ENCODE data around the gene ALG14.

ALG14 gene

DNA sequence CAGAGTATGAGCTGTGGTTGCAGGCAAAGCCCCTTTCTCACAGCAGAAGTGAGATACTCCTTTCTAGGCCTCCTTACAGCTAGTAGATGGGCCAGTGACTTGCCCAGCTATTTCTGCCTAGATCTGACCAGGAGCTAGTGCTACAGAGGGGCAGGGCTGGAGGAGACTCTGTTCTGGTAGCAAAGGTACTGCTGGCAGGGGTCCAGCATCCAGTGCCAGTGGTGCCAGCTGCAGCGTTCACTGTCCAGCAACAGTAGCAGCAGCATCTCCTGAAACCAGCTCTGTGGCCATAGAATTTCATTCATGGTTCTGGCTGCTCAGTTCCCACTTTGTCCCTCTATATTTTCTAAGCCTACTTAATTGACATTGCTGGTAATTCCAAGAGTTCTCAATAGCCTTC lies 83.4 kb downstream of the ALG14 start:
- H3K27ac ChIP-seq (ENCODE audit: low read depth in 2 of 2, low read length in 2 of 2), result no peak overlapping the region
- peaks cover 0 to 3% of the 10 kb centered on the region in 2 donors for H3K36me3 ChIP-seq (ENCODE audit: control insufficient read depth in 2 of 2, insufficient read depth in 2 of 2, low read length in 2 of 2)
- no peaks in the 10 kb centered on the region for H3K4me1 ChIP-seq (ENCODE audit: control insufficient read depth in 2 of 2, insufficient read depth in 2 of 2, low read length in 2 of 2)

DNA sequence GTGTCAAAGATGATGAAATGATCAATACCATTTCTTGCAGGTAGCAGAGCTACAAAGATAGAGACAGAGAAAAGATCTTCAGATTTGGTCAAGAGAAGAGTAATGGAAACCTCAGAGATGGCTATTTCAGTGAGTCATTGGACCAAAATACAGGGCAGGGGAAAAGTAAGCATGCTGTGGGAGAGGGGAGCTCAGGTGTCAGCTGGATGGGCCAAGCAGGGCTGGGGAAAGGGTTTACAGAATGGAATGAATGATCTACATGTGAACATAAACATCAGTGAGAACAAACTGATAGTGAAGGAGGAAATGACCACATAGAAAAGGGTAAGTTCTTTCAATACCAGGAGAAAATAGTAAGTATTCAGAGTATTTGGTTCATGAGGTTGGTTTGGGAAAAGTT lies 84.4 kb downstream of the ALG14 start:
- H3K4me3 ChIP-seq (ENCODE audit: low read length in 2 of 2), result no peak overlapping the region
- peaks cover 0 to 3% of the 10 kb centered on the region in 2 donors for H3K36me3 ChIP-seq (ENCODE audit: control insufficient read depth in 2 of 2, insufficient read depth in 2 of 2, low read length in 2 of 2)
- H3K27ac ChIP-seq (ENCODE audit: low read depth in 2 of 2, low read length in 2 of 2), result no peak overlapping the region
- no peaks in the 10 kb centered on the region for H3K4me1 ChIP-seq (ENCODE audit: control insufficient read depth in 2 of 2, insufficient read depth in 2 of 2, low read length in 2 of 2)
- no peaks in the 10 kb centered on the region for H3K9me3 ChIP-seq (ENCODE audit: control insufficient read depth in 2 of 2, low read length in 2 of 2)
- no peak overlapping the region for H3K9ac ChIP-seq (ENCODE audit: low read depth in 1 of 2, low read length in 2 of 2)
- no peaks in the 10 kb centered on the region for H3K27me3 ChIP-seq (ENCODE audit: control insufficient read depth in 2 of 2, insufficient read depth in 2 of 2, low read length in 2 of 2)

More for the DNA sequence above, 83.4 kb downstream of the ALG14 start:
- H3K4me3 ChIP-seq (ENCODE audit: low read length in 2 of 2), result no peak overlapping the region
- no peaks in the 10 kb centered on the region for H3K9me3 ChIP-seq (ENCODE audit: control insufficient read depth in 2 of 2, low read length in 2 of 2)
- no peaks in the 10 kb centered on the region for H3K27me3 ChIP-seq (ENCODE audit: control insufficient read depth in 2 of 2, insufficient read depth in 2 of 2, low read length in 2 of 2)
- no peak overlapping the region for H3K9ac ChIP-seq (ENCODE audit: low read depth in 1 of 2, low read length in 2 of 2)

DNA sequence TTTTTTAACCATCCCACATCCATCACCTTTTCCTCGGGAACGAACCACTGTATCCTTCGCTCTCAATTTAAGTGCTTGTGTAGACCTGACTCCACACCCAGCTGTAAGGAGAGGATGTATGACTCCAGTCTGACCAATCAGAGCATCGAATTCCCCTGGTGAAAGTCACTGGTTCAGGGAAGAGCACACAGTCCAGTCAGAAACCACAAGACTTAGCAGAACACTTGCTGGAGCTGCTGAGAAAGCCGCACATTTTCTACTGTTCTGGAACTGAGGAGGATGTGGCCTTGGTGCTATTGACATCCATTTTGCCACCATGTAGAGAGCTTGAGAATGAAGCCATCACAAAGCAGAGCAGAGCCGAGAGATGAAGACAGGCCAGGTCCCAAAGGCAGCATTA lies 86.0 kb downstream of the ALG14 start:
- H3K4me3 ChIP-seq (ENCODE audit: low read length in 2 of 2), result no peak overlapping the region
- peaks cover 0 to 3% of the 10 kb centered on the region in 2 donors for H3K36me3 ChIP-seq (ENCODE audit: control insufficient read depth in 2 of 2, insufficient read depth in 2 of 2, low read length in 2 of 2)
- no peaks in the 10 kb centered on the region for H3K27me3 ChIP-seq (ENCODE audit: control insufficient read depth in 2 of 2, insufficient read depth in 2 of 2, low read length in 2 of 2)
- no peak overlapping the region for H3K27ac ChIP-seq (ENCODE audit: low read depth in 2 of 2, low read length in 2 of 2)
- H3K9me3 ChIP-seq (ENCODE audit: control insufficient read depth in 2 of 2, low read length in 2 of 2), result no peaks in the 10 kb centered on the region
- peaks cover 0 to 3% of the 10 kb centered on the region in 2 donors for H3K4me1 ChIP-seq (ENCODE audit: control insufficient read depth in 2 of 2, insufficient read depth in 2 of 2, low read length in 2 of 2)
- H3K9ac ChIP-seq (ENCODE audit: low read depth in 1 of 2, low read length in 2 of 2), result no peak overlapping the region

DNA sequence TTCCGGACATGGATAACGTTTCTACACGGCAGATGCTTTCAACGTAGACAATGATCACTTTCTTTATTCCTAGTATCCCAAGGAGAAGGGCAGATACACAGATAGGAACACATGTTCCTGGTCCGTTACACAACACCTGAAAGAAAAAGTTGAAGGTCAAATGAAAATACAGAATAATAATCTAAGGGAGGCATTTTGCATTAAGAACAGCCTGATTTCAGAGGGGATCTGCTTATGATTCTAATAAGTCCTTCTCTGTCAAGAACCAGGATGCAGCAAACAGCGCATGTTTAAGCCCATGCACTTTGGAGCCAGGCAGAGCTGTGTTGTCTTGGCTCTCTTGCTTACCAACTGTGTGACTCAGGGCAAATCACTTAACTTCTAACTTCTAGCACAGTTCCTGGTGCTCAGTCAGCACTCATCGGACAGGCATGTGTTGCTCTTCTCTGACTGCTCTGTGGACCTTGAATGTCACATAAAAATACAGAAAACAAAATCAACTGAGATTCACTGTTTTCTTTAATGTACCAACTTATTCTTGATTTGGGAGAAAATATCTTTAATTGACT lies 89.5 kb downstream of the ALG14 start:
- H3K9me3 ChIP-seq (ENCODE audit: control insufficient read depth in 2 of 2, low read length in 2 of 2), result no peaks in the 10 kb centered on the region
- peaks cover 0 to 3% of the 10 kb centered on the region in 2 donors for H3K36me3 ChIP-seq (ENCODE audit: control insufficient read depth in 2 of 2, insufficient read depth in 2 of 2, low read length in 2 of 2)
- H3K27me3 ChIP-seq (ENCODE audit: control insufficient read depth in 2 of 2, insufficient read depth in 2 of 2, low read length in 2 of 2), result no peaks in the 10 kb centered on the region
- H3K4me3 ChIP-seq (ENCODE audit: low read length in 2 of 2), result no peak overlapping the region
- no peak overlapping the region for H3K9ac ChIP-seq (ENCODE audit: low read depth in 1 of 2, low read length in 2 of 2)
- peak overlapping the region; percentile 13 to 41 for H3K27ac ChIP-seq (ENCODE audit: low read depth in 2 of 2, low read length in 2 of 2)
- H3K4me1 ChIP-seq (ENCODE audit: control insufficient read depth in 2 of 2, insufficient read depth in 2 of 2, low read length in 2 of 2), result peaks cover 9 to 12% of the 10 kb centered on the region in 2 donors

DNA sequence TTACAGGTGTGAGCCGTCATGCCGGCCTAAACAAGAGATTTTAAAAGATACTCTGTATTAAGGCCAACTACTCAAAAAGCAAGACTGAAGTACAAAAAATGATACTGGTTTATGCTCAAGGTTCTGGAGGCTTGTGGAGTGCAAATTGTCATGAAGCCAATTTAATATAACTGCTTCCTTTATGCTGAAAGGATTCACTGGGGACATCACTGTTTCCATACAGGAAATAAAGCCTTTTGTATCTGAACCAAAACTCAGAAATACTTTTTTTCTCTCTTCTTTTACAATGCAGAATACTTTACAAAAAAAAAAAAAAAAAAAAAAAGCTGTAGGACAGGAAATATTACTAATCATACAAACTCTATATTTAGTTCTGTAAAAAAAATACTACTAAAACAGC lies 90.4 kb downstream of the ALG14 start:
- Histone ChIP-seq H3K4me3 (ENCODE audit: low read length in 2 of 2) (no peak overlapping the region), H3K36me3 (ENCODE audit: control insufficient read depth in 2 of 2, insufficient read depth in 2 of 2, low read length in 2 of 2) (peaks cover 0 to 3% of the 10 kb centered on the region in 2 donors), H3K27me3 (ENCODE audit: control insufficient read depth in 2 of 2, insufficient read depth in 2 of 2, low read length in 2 of 2) (no peaks in the 10 kb centered on the region), H3K4me1 (ENCODE audit: control insufficient read depth in 2 of 2, insufficient read depth in 2 of 2, low read length in 2 of 2) (peaks cover 11 to 12% of the 10 kb centered on the region in 2 donors), H3K9ac (ENCODE audit: low read depth in 1 of 2, low read length in 2 of 2) (no peak overlapping the region), H3K27ac (ENCODE audit: low read depth in 2 of 2, low read length in 2 of 2) (no peak overlapping the region), H3K9me3 (ENCODE audit: control insufficient read depth in 2 of 2, low read length in 2 of 2) (no peaks in the 10 kb centered on the region)

DNA sequence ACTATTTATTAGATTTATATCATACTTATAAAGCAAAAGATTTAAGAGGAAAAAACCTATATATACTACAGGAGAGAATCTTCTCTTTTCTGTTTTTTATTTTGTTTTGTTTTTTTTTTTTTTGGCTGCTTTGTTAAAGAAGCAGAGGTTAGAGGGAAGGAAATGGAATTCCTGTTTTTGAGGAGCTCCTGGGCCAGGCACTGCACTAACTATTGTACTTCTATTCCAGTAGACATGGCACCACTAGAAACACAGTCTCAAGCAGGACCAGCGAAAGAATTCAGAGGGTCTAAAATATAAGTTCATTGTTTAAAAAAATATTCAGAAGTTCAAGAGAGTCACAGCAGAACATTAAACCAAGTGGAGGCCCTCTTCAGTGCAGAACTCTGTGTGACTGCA lies 91.2 kb downstream of the ALG14 start:
- no peak overlapping the region for H3K4me3 ChIP-seq (ENCODE audit: low read length in 2 of 2)
- H3K36me3 ChIP-seq (ENCODE audit: control insufficient read depth in 2 of 2, insufficient read depth in 2 of 2, low read length in 2 of 2), result no peaks in the 10 kb centered on the region
- H3K9me3 ChIP-seq (ENCODE audit: control insufficient read depth in 2 of 2, low read length in 2 of 2), result no peaks in the 10 kb centered on the region
- peaks cover 11 to 12% of the 10 kb centered on the region in 2 donors for H3K4me1 ChIP-seq (ENCODE audit: control insufficient read depth in 2 of 2, insufficient read depth in 2 of 2, low read length in 2 of 2)
- H3K9ac ChIP-seq (ENCODE audit: low read depth in 1 of 2, low read length in 2 of 2), result no peak overlapping the region
- no peak overlapping the region for H3K27ac ChIP-seq (ENCODE audit: low read depth in 2 of 2, low read length in 2 of 2)
- no peaks in the 10 kb centered on the region for H3K27me3 ChIP-seq (ENCODE audit: control insufficient read depth in 2 of 2, insufficient read depth in 2 of 2, low read length in 2 of 2)

DNA sequence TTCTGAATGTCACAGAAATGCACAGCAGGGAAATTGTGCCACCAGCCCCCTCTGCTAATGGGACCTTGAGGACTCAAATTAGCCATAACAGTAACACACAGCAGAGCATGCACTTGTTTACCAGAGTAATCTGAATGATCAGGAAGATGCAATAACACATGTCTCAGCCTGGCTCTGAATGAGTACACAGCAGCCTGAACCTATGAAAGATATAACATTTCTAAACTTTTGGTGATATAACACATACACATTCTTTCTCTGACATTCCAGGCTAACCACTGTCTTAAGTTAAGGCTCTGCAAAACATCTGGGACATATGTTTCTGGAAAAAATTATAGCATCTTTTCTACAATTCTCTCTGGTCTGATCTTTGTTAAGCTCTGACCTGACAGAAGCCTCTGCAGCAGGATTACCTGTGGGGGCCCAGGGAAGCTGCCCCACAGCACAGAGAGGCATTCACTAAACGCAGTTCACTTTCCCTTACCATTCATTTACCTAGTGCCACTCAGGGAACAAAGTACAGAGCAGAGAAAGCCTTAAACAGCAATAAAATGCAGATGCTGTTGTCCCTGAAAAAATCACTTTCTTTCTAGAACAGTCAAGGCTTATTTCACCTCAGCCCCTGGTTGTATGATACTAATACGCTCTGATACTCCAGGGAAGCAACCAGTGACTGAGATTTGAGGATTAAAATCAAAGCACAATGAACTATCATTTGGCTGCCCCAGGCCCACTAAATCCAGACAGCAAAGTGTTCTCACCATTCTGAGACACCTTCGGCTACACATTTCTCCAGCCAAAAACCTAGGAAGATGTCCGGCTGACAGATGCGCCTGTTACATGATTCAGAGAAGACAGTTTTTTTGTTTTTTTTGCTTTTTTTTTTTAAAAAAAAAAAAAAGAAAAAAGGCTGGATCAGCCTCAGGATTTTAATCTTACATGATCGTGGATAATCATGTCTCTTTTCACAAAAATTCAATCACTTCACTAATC lies 91.9 kb downstream of the ALG14 start:
- Histone ChIP-seq H3K9me3 (ENCODE audit: control insufficient read depth in 2 of 2, low read length in 2 of 2) (no peaks in the 10 kb centered on the region), H3K4me3 (ENCODE audit: low read length in 2 of 2) (peak overlapping the region in 1 of 2 donors; percentile 9), H3K27ac (ENCODE audit: low read depth in 2 of 2, low read length in 2 of 2) (peak overlapping the region; percentile 60 to 71), H3K36me3 (ENCODE audit: control insufficient read depth in 2 of 2, insufficient read depth in 2 of 2, low read length in 2 of 2) (no peaks in the 10 kb centered on the region), H3K4me1 (ENCODE audit: control insufficient read depth in 2 of 2, insufficient read depth in 2 of 2, low read length in 2 of 2) (peaks cover 11 to 12% of the 10 kb centered on the region in 2 donors), H3K9ac (ENCODE audit: low read depth in 1 of 2, low read length in 2 of 2) (no peak overlapping the region), H3K27me3 (ENCODE audit: control insufficient read depth in 2 of 2, insufficient read depth in 2 of 2, low read length in 2 of 2) (no peaks in the 10 kb centered on the region)

DNA sequence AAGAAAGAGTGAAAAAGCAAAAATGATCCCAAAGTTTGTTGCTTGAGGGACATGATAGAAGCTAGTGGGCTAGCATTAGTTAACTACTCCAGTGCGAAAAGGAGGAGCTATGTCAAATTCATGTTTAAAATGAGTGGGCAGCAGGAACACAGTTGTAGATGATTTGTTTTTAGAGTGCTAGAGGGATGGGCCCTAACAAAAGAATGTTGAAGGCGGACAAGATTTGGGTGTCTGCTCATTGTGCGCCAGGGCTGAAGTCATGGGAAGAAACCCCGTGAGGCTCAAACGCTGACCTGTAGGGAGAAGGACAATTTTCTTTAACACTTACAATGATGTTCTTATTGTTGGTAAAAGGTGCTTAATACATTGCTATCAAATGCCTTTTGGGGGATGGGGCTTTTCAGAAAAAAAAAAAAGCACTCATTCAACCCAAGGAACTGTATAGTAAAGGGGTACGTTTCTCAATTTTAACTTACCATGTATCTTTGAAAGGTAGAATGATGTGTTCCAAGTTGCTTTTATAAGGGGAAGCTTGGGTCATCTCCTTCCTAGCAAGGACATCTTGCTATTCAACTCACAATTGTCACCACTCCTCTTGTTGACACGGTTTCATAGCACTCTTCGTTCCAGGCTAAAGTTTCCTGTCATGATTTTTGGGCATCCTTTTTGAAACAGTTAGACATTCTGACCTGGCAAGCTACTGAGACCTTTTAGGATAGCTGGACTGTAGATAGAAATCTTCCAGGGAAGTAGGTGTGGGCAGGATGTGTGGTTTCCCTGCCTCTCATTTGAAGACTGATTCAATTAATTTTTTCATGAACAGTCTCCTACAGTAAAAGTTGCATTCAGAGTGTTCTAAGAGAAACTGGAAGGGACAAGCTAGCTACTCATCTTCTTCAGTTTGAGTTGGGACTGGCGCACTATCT lies 92.8 kb downstream of the ALG14 start:
- H3K9ac ChIP-seq (ENCODE audit: low read depth in 1 of 2, low read length in 2 of 2), result no peak overlapping the region
- H3K27me3 ChIP-seq (ENCODE audit: control insufficient read depth in 2 of 2, insufficient read depth in 2 of 2, low read length in 2 of 2), result no peaks in the 10 kb centered on the region
- no peak overlapping the region for H3K4me3 ChIP-seq (ENCODE audit: low read length in 2 of 2)
- no peaks in the 10 kb centered on the region for H3K9me3 ChIP-seq (ENCODE audit: control insufficient read depth in 2 of 2, low read length in 2 of 2)
- H3K36me3 ChIP-seq (ENCODE audit: control insufficient read depth in 2 of 2, insufficient read depth in 2 of 2, low read length in 2 of 2), result no peaks in the 10 kb centered on the region
- peaks cover 11 to 12% of the 10 kb centered on the region in 2 donors for H3K4me1 ChIP-seq (ENCODE audit: control insufficient read depth in 2 of 2, insufficient read depth in 2 of 2, low read length in 2 of 2)
- peak overlapping the region; percentile 60 to 71 for H3K27ac ChIP-seq (ENCODE audit: low read depth in 2 of 2, low read length in 2 of 2)

DNA sequence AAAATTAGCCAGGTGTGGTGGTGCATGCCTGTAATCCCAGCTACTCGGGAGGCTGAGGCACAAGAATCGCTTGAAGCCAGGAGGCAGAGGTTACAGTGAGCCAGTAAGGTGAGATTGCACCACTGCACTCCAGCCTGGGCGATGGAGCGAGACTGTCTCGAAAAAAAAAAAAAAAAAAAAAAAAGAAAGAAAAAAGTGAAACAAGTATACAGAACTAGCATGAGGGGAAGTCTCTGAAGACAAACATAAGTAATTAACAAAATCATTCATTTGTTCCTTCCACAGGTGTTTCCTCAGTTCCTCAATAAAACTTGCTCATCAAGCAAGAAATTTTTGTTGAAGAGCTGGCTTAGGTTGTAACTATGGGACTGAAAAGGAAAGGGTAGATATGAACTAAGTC lies 93.6 kb downstream of the ALG14 start:
- no peak overlapping the region for H3K4me3 ChIP-seq (ENCODE audit: low read length in 2 of 2)
- no peaks in the 10 kb centered on the region for H3K36me3 ChIP-seq (ENCODE audit: control insufficient read depth in 2 of 2, insufficient read depth in 2 of 2, low read length in 2 of 2)
- no peaks in the 10 kb centered on the region for H3K27me3 ChIP-seq (ENCODE audit: control insufficient read depth in 2 of 2, insufficient read depth in 2 of 2, low read length in 2 of 2)
- H3K9me3 ChIP-seq (ENCODE audit: control insufficient read depth in 2 of 2, low read length in 2 of 2), result no peaks in the 10 kb centered on the region
- H3K9ac ChIP-seq (ENCODE audit: low read depth in 1 of 2, low read length in 2 of 2), result no peak overlapping the region
- no peak overlapping the region for H3K27ac ChIP-seq (ENCODE audit: low read depth in 2 of 2, low read length in 2 of 2)
- H3K4me1 ChIP-seq (ENCODE audit: control insufficient read depth in 2 of 2, insufficient read depth in 2 of 2, low read length in 2 of 2), result peaks cover 11 to 12% of the 10 kb centered on the region in 2 donors
